ENCODE data around the gene BMP7. TPM values are rescaled to one million over a fixed set of nuclear protein-coding genes. Genes with fewer than 3 reads are reported as not detected.

The BMP7 gene
- total and polyA plus RNA-seq, 7 donors, result 0.03 TPM; not detected in 5

- H3K27ac ChIP-seq, result no peak overlapping the region
- TF ChIP-seq, protein P1, sequence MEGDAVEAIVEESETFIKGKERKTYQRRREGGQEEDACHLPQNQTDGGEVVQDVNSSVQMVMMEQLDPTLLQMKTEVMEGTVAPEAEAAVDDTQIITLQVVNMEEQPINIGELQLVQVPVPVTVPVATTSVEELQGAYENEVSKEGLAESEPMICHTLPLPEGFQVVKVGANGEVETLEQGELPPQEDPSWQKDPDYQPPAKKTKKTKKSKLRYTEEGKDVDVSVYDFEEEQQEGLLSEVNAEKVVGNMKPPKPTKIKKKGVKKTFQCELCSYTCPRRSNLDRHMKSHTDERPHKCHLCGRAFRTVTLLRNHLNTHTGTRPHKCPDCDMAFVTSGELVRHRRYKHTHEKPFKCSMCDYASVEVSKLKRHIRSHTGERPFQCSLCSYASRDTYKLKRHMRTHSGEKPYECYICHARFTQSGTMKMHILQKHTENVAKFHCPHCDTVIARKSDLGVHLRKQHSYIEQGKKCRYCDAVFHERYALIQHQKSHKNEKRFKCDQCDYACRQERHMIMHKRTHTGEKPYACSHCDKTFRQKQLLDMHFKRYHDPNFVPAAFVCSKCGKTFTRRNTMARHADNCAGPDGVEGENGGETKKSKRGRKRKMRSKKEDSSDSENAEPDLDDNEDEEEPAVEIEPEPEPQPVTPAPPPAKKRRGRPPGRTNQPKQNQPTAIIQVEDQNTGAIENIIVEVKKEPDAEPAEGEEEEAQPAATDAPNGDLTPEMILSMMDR (IDR thresholded peaks at IDR 0.05), result no peak
- H3K27me3 ChIP-seq (ENCODE audit: insufficient read depth in 3 of 3, low read length in 2 of 3), result peaks cover 0 to 6% (median 3%) of the 10 kb centered on the region in 3 donors
- no peaks in the 10 kb centered on the region for H3K9me3 ChIP-seq
- no peak for DNase-seq
- no peak for ATAC-seq
- H3K36me3 ChIP-seq (ENCODE audit: insufficient read depth in 1 of 2, low read depth in 1 of 2), result no peaks in the 10 kb centered on the region
- H3K4me3 ChIP-seq, result no peak overlapping the region
- WGBS, 3 donors, result 65 to 71% (median 70%) methylated on average over 23 to 24 of the region's 24 CpGs
- intact Hi-C loops (cut with DNase I), result no loop called here
- H3K4me1 ChIP-seq, result no peaks in the 10 kb centered on the region
Observed at GRCh38 chr20:57198132-57199072, 68.0 kb downstream of the BMP7 start.

DNA sequence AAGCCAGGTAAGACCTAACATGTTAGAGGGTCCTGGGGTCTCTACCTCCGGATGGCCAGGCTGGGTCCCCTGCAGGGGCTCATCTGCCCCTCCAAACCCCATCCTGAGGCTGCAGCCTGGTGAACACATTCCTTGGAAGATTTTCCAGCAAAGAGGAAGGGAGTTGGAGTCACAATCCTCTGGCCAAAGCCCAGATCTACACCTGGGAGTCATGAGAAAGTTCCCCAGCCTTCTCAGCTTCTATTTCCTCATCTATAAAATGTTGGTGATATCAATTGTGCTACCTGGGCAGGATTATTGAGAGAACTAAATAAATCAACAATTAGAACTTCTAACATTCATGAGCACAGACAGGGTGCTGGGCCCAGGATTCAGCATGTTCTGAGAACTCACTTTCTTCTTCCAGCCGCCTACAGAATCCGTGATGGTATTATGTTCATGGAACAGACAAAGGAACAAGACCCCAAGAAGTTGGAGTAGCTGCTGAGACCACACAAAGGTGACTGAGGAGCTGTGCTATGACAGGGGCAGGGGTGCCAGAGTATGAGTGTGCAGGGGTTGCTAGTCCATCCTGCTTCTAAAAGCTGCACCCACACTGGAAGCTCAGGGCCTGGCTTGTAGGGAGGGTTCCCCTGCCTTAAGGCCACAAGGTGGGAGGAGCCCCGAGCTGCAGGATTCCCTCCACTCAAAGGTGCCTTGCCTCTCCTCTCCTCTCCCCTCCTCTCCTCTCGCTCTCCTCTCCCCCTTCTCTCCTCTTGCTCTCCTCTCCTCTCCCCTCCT lies 68.9 kb downstream of the BMP7 start:
- no peak for ATAC-seq
- peaks cover 0 to 6% (median 2%) of the 10 kb centered on the region in 3 donors for H3K27me3 ChIP-seq (ENCODE audit: insufficient read depth in 3 of 3, low read length in 2 of 3)
- intact Hi-C loops (cut with DNase I), result no loop called here

GRCh38 chr20:57195469-57196100 lies 70.9 kb downstream of the BMP7 start:
- WGBS, 3 donors, result 29 to 39% (median 30%) methylated on average over 19 to 20 of the region's 20 CpGs
- H3K4me3 ChIP-seq, result no peak overlapping the region
- H3K9me3 ChIP-seq, result no peaks in the 10 kb centered on the region
- H3K36me3 ChIP-seq (ENCODE audit: insufficient read depth in 1 of 2, low read depth in 1 of 2), result no peaks in the 10 kb centered on the region
- peak; percentile 27 to 77 (median 38) for ATAC-seq
- TF ChIP-seq, protein P1 (IDR thresholded peaks at IDR 0.05), result no peak
- H3K27ac ChIP-seq, result no peak overlapping the region
- intact Hi-C loops (cut with DNase I), result no loop called here
- peaks cover 0 to 6% (median 0%) of the 10 kb centered on the region in 3 donors for H3K27me3 ChIP-seq (ENCODE audit: insufficient read depth in 3 of 3, low read length in 2 of 3)
- H3K4me1 ChIP-seq, result no peaks in the 10 kb centered on the region
- DNase-seq, result peak; percentile 37 to 45

More for the DNA sequence above, 68.9 kb downstream of the BMP7 start:
- no peaks in the 10 kb centered on the region for H3K36me3 ChIP-seq (ENCODE audit: insufficient read depth in 1 of 2, low read depth in 1 of 2)
- H3K4me3 ChIP-seq, result no peak overlapping the region
- H3K9me3 ChIP-seq, result no peaks in the 10 kb centered on the region
- TF ChIP-seq, protein P1 (IDR thresholded peaks at IDR 0.05), result no peak
- no peaks in the 10 kb centered on the region for H3K4me1 ChIP-seq
- DNase-seq, result no peak
- no peak overlapping the region for H3K27ac ChIP-seq
- 80 to 91% (median 86%) methylated on average over 4 to 5 of the region's 5 CpGs for WGBS, 3 donors

DNA sequence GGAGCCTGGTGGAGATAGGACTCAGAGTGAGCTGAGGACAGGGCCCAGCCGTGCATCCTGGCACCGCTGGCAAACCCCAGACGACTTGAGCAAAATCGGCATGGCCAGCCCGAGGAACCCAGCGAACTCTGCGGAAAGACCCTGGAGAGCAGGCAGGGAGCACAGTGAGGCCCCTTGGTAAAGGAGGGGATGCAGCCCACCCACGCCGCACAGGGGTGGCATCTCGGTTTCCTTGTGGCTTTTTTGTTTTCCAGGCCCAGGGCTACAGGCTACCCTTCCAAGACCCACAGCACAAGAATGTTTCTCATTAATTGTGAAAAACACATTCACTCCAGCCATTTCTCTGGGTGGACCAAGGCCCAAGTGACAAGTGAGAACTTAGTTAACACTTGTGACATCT lies 71.4 kb downstream of the BMP7 start:
- Histone ChIP-seq H3K27ac (no peak overlapping the region), H3K4me1 (no peaks in the 10 kb centered on the region), H3K9me3 (no peaks in the 10 kb centered on the region), H3K27me3 (ENCODE audit: insufficient read depth in 3 of 3, low read length in 2 of 3) (peaks cover 0 to 6% (median 0%) of the 10 kb centered on the region in 3 donors), H3K4me3 (no peak overlapping the region), H3K36me3 (ENCODE audit: insufficient read depth in 1 of 2, low read depth in 1 of 2) (no peaks in the 10 kb centered on the region)
- TF ChIP-seq, protein P1 (IDR thresholded peaks at IDR 0.05), result no peak
- ATAC-seq (no peak), DNase-seq (peak in 1 of 2 donors; percentile 38)
- 62 to 81% (median 66%) methylated on average over 10 of the region's 10 CpGs for WGBS, 3 donors
- intact Hi-C loops (cut with DNase I), result no loop called here
